Kidney (tissue), 14 donors: Measurements from ENCODE around the gene SRD5A1. TPM values are rescaled to one million over a fixed set of nuclear protein-coding genes. Genes with fewer than 3 reads are reported as not detected.
"Not testable (repeated sequence)": the region's sequence is repeated elsewhere in the genome, so short reads cannot be mapped to it uniquely, and the experiment has no call there.

Experiments
- DNase-seq, 5 donors: peaks; one replicate each; pipeline ENCODE4 v3.0.0-alpha.2; 2013 to 2020
- FAIRE-seq: peaks from 2 replicates; lab custom pipeline; 2012; peaks lifted over from hg19 to GRCh38; lab: Jason Lieb, UNC
- H3K27ac ChIP-seq, 2 donors: one replicate each; pipeline ENCODE4 v1.7.0; 2013; ENCODE audit warnings: low read depth in 2 of 2, low read length in 2 of 2, inconsistent platforms in 1 of 2
- H3K27me3 ChIP-seq: one replicate; pipeline ENCODE4 v1.7.1; 2013; ENCODE audit warnings: low read length, inconsistent platforms; ENCODE audit not compliant: control insufficient read depth, insufficient read depth
- H3K36me3 ChIP-seq, 3 donors: one replicate each; pipeline versions ENCODE4 v1.7.0 to v1.7.1; 2013; ENCODE audit warnings: low read length in 3 of 3, control low read depth in 1 of 3, inconsistent platforms in 1 of 3; ENCODE audit not compliant: insufficient read depth in 3 of 3, control insufficient read depth in 2 of 3
- H3K4me1 ChIP-seq, 3 donors: one replicate each; pipeline versions ENCODE4 v1.7.0 to v1.7.1; 2013; ENCODE audit warnings: low read length in 3 of 3, inconsistent platforms in 1 of 3, low read depth in 1 of 3; ENCODE audit not compliant: control insufficient read depth in 2 of 3, insufficient read depth in 2 of 3
- H3K4me3 ChIP-seq, 3 donors: one replicate each; pipeline versions ENCODE4 v1.7.0 to v1.8.1; 2013; ENCODE audit warnings: low read length in 3 of 3, control low read depth in 1 of 3, inconsistent platforms in 1 of 3
- H3K9ac ChIP-seq, 3 donors: one replicate each; pipeline versions ENCODE4 v1.7.0 to v1.7.1; 2013; ENCODE audit warnings: low read length in 3 of 3, control low read depth in 1 of 3, inconsistent platforms in 1 of 3
- H3K9me3 ChIP-seq, 3 donors: one replicate each; pipeline versions ENCODE4 v1.7.0 to v1.7.1; 2013; ENCODE audit warnings: low read length in 3 of 3, control low read depth in 1 of 3, inconsistent platforms in 1 of 3; ENCODE audit not compliant: control insufficient read depth in 2 of 3, insufficient read depth in 1 of 3
- CTCF ChIP-seq: IDR thresholded peaks from 3 replicates; pipeline ENCODE4 v1.5.1; 2012; ENCODE audit warnings: mild to moderate bottlenecking, moderate library complexity, borderline replicate concordance; ENCODE audit not compliant: insufficient read depth; ENCODE audit errors: extremely low read depth
- intact Hi-C: fragments of 100-400 bp; cut with DNase I; formaldehyde crosslinking; loops from one replicate; pipeline ENCODE4 v1.11.1; 2022
- polyA plus RNA-seq: library from polyadenylated mRNA; stranded (reverse); fragments of 350-450 nt; fragmentation: Illumina TruSeq; extraction: RNeasy Lipid Tissue Mini Kit (QIAGEN cat#74804); gene quantifications from one replicate; pipeline ENCODE4 v1.2.3, GENCODE V29; 2014; ENCODE audit warnings: low read depth, low replicate concordance; ENCODE audit not compliant: insufficient read depth
- total RNA-seq: library from RNA; stranded (reverse); fragmentation: NEBNext Ultra II Directional; extraction: Animal tissue kit (Norgen Biotek cat#: 25700); gene quantifications from one replicate; pipeline ENCODE4 v1.2.1, GENCODE V29; 2021
- donor health status: control.
- donor health status: control.
- donor health status: control.
- donor health status: control.
- donor health status: control.
- donor health status: DM: yes; HTN: yes; CAD: no.
- donor health status: Normal renal cell carcinoma (clear cell type).

SRD5A1 gene
- total and polyA plus RNA-seq, 2 donors from 2014 or later = 6.5 to 13.1 TPM

GRCh38 chr5:6659941-6660684 is 26.9 kb downstream of the SRD5A1 start:
- no peaks in the 10 kb centered on the region for H3K4me1 ChIP-seq
- H3K9ac ChIP-seq = no peak overlapping the region
- DNase-seq (no peak), FAIRE-seq (no peak)
- no peak overlapping the region for H3K27ac ChIP-seq
- no peaks in the 10 kb centered on the region for H3K27me3 ChIP-seq
- no peak for TF ChIP-seq CTCF
- peaks cover 4 to 7% (median 6%) of the 10 kb centered on the region in 3 donors for H3K36me3 ChIP-seq
- intact Hi-C loops = no loop called here
- H3K4me3 ChIP-seq = peak overlapping the region in 1 of 3 donors; percentile 37
- peaks cover 0 to 17% (median 2%) of the 10 kb centered on the region in 3 donors for H3K9me3 ChIP-seq

DNA sequence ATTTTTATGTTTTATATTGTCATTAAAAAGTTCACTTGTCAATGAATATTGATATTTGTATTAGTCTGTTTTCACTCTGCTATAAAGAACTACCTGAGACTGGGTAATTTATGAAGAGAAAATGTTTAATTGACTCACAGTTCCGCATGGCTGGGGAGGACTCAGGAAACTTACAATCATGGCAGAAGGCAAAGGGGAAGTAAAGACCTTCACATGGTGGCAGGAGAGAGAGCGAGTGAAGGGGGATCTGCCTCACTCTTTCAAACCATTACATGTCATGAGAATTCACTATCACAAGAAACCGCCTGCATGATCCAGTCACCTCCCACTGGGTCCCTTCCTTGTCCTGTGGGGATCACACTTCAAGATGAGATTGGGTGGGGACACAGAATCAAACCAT is 27.4 kb downstream of the SRD5A1 start:
- DNase-seq = no peak
- TF ChIP-seq CTCF = no peak
- peak overlapping the region in 1 of 3 donors; percentile 37 for H3K4me3 ChIP-seq
- H3K9me3 ChIP-seq = peaks cover 0 to 13% (median 2%) of the 10 kb centered on the region in 3 donors
- FAIRE-seq = no peak
- H3K36me3 ChIP-seq = peaks cover 4 to 7% (median 6%) of the 10 kb centered on the region in 3 donors
- no peaks in the 10 kb centered on the region for H3K27me3 ChIP-seq
- H3K4me1 ChIP-seq = no peaks in the 10 kb centered on the region
- intact Hi-C loops = no loop called here
- no peak overlapping the region for H3K9ac ChIP-seq
- H3K27ac ChIP-seq = no peak overlapping the region

DNA sequence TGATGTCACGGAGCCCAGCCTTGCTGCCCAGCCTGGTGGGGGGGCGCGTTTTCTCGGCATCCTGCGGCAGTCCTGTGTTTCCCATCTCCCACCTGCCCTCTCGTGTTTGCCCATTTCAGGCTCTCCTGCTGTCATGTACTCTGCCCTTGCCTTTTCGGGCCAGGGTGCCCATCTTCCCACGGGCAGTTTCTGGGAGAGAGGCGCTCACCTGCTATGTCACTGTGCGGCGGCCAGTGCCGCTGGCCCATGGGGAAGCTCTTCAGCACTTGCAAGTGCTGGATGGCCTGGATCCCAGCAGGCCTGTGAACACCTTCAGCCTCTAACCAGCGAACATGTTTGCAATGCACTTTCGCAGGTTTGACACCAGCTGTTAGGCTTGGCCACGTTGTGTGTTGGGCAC is 33.5 kb downstream of the SRD5A1 start:
- Histone ChIP-seq H3K27ac (no peak overlapping the region), H3K4me3 (no peak overlapping the region), H3K27me3 (no peaks in the 10 kb centered on the region), H3K4me1 (no peaks in the 10 kb centered on the region), H3K36me3 (no peaks in the 10 kb centered on the region), H3K9me3 (no peaks in the 10 kb centered on the region), H3K9ac (no peak overlapping the region)
- intact Hi-C loops = no loop called here
- FAIRE-seq = no peak
- DNase-seq = no peak
- no peak for TF ChIP-seq CTCF

- Histone ChIP-seq H3K4me3 (no peak overlapping the region), H3K27me3 (no peaks in the 10 kb centered on the region)
- intact Hi-C loops = no loop called here
These were observed 34.4 kb downstream of the SRD5A1 start for GRCh38 chr5:6667648-6668047.

DNA sequence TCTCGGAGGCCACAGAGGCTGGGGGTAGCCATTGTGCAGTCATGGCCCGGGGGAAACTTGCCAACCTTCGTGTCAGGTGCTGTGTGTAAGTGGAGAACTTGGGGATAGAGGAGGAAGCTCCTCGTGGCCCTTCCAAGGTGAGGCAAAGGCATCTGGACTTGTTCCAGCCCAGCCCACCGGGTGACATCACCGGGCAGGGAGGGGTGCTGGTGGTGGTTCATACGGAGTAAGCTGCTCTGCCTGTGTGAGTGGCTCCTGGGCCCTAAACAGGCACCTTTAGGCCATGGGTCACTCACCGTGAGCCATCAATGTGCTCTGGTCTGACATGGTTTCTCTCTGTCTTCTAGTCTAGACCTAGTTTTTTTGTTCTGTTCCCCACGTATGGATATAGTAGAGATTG is 35.5 kb downstream of the SRD5A1 start:
- intact Hi-C loops, DNase-seq, FAIRE-seq, H3K9me3 ChIP-seq, H3K4me1 ChIP-seq, H3K36me3 ChIP-seq, H3K27ac ChIP-seq, H3K9ac ChIP-seq, H3K27me3 ChIP-seq, H3K4me3 ChIP-seq: not testable (repeated sequence)

More at GRCh38 chr5:6667648-6668047, 34.4 kb downstream of the SRD5A1 start:
- DNase-seq (no peak), FAIRE-seq (no peak)
- TF ChIP-seq CTCF = no peak
- no peaks in the 10 kb centered on the region for H3K9me3 ChIP-seq
- H3K36me3 ChIP-seq = no peaks in the 10 kb centered on the region
- no peak overlapping the region for H3K27ac ChIP-seq
- no peaks in the 10 kb centered on the region for H3K4me1 ChIP-seq
- H3K9ac ChIP-seq = no peak overlapping the region
